Activated CD4-positive, CD25-positive, alpha-beta regulatory T cell treated with anti-CD3 and anti-CD28 coated beads, Interleukin-2, amount 50 U/mL, for 24 hours (primary cell): ENCODE data around the gene OTOA.
"Not testable (repeated sequence)": the region's sequence is repeated elsewhere in the genome, so short reads cannot be mapped to it uniquely, and the experiment has no call there.

Source experiments
- ATAC-seq, 2 donors: fragments of 150-1000 bp; cut with Tn5 transposase; one replicate each; pipeline ENCODE4 v1.10.0; 2021; ENCODE audit warnings: mild to moderate bottlenecking in 1 of 2, moderate library complexity in 1 of 2

OTOA gene

GRCh38 chr16:21680714-21681113, 16.9 kb downstream of the OTOA start:
- not testable (repeated sequence) for ATAC-seq

- ATAC-seq, result no peak
Measured at GRCh38 chr16:21683184-21683583, 19.4 kb downstream of the OTOA start.

DNA sequence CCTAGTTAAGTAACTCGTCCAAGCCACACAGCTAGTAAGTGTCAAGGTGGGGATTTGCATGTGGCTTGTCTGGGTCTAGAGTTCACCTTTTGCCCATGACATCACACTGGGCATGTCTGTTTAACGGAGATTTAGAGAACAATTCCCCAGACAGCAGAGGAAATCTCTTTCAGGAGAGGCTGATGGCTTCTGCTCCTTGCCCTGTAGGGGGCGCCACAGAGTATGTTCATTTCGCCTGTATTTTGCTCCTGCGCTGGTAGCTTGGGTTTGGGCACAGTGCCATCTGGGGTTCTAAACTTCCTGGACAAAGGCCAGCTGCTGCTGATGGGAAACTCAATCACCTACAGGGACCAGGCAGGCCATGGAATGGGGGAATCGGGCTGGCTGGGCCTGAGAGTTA, 20.4 kb downstream of the OTOA start:
- ATAC-seq, result no peak

GRCh38 chr16:21685034-21685455, 21.3 kb downstream of the OTOA start:
- no peak for ATAC-seq

DNA sequence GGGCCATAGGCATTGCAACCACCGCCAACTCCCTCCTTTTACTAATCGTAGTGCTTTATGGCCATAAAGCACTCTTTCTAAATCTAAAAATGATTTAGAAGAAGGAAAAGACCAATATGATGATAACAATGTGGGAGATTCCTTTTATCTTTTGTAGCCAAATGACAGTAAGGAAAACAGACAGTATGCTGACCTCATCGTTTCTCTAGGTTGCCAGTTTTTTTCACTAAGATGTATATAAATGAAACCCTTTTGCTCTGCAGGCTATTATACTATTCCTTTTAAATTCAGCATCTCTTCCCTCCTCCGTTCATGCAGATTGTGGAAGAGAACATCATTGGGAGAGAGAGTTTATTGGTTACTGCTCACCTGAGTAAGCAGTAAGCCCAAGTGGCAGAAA, 25.3 kb downstream of the OTOA start:
- ATAC-seq, result no peak

- ATAC-seq, result not testable (repeated sequence)
Measured at GRCh38 chr16:21690967-21691366, 27.2 kb downstream of the OTOA start.

GRCh38 chr16:21694609-21695008, 30.8 kb downstream of the OTOA start:
- ATAC-seq, result no peak

DNA sequence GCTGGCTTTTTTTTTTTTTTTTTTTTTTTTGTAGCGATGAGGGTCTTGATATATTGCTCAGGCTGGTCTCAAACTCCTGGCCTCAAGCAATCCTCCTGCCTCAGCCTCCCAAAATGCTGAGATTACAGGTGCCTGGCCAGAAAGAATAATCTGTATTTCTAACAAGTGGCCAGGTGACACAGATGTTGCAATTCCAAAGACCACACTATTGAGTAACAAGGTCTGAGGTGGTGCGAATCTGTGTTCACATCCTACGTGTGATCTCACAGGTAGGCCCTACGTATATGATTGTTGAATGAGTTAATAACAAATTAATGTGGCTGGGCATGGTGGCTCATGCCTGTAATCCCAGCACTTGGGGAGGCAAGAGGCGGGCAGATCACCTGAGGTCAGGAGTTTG, 33.3 kb downstream of the OTOA start:
- ATAC-seq, result no peak

GRCh38 chr16:21698169-21699032, 34.6 kb downstream of the OTOA start:
- ATAC-seq, result no peak

DNA sequence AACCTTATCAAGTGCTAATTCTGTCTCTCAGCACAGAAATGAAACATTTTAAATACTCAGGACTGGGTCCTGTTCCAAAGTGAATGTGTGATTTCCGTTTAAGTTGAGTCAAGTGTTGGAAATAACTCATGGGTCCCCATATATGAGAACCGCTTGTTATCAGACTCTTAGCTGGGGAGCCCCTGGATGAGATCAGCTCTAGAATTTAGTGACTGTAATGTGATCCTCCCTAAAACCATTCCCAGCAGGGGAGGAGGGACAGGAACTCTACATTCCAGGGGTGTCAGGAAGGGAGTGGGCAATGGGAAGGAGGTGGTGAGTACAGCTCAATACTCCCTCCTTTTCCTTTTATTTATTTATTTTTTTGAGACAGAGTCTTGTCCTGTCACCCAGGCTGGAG, 37.5 kb downstream of the OTOA start:
- ATAC-seq, result no peak

GRCh38 chr16:21702276-21702675, 38.5 kb downstream of the OTOA start:
- ATAC-seq, result no peak

DNA sequence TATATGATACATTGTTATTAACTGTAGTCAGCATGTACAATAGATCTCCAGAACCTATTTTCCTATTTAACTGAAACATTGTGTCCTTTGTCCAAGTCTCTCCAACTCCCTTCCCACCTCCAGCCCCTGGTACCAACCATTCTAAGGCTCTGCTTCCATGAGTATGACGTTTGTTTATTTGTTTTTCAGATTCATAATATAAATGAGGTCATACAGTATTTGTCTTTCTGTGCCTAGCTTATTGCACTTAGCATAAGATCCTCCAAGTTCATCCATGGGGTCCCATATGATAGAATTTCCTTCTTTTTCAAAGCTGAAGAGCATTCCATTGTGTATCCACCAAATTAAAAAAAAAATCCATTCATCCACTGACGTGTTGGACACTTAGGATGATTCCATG, 39.4 kb downstream of the OTOA start:
- ATAC-seq, result no peak

DNA sequence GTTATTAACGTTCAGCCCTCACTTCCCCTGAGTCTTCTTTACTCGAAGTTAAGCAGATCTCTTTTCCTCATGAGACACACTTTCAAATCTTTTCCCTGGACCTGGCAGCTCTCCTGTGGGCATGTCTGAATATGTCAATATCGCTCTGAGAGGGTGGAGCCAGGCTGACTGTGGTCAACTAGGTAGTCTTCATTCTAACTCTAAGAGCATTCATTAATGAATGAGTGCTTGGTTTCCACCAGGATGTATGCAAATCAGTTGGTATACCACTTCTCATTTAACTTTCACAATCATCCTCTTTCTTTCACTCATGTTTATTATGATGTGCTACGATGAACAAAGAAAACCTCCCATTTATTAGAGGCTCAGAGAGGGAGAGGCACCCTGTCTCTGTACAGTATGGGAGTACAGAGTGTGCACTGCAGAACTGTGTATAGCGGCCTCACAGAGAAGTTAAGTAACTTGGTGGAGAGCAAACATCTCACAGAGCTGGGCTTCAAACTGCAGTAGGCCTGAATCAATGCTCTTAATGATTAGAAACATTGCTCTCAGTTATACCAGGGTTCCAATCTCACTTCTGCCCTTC, 39.9 kb downstream of the OTOA start:
- ATAC-seq, result peak in 1 of 2 donors; percentile 48

GRCh38 chr16:21704266-21704665, 40.5 kb downstream of the OTOA start:
- ATAC-seq, result no peak

DNA sequence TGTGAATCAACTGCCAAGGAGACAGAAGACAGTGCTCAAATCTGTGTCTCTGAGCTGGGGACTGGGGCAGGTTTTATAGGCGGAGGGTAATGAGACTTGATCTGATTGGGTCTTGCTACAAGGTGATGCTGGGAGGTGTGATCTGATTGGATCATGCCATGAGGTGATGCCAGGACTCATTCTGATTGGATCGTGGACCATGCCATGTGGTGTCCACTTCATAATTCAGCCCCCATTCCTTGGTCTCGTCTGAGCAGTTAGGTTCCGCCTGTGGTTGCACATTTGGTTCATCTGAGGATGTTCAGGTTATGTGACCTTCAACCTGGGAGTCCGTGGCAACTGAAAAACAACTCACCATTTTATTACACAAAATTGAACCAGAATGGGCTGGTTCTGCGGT, 41.0 kb downstream of the OTOA start:
- no peak for ATAC-seq

- ATAC-seq, result peak; percentile 67 to 70
Measured at GRCh38 chr16:21708533-21709115, 44.9 kb downstream of the OTOA start.

GRCh38 chr16:21710938-21711337, 47.2 kb downstream of the OTOA start:
- ATAC-seq, result no peak

DNA sequence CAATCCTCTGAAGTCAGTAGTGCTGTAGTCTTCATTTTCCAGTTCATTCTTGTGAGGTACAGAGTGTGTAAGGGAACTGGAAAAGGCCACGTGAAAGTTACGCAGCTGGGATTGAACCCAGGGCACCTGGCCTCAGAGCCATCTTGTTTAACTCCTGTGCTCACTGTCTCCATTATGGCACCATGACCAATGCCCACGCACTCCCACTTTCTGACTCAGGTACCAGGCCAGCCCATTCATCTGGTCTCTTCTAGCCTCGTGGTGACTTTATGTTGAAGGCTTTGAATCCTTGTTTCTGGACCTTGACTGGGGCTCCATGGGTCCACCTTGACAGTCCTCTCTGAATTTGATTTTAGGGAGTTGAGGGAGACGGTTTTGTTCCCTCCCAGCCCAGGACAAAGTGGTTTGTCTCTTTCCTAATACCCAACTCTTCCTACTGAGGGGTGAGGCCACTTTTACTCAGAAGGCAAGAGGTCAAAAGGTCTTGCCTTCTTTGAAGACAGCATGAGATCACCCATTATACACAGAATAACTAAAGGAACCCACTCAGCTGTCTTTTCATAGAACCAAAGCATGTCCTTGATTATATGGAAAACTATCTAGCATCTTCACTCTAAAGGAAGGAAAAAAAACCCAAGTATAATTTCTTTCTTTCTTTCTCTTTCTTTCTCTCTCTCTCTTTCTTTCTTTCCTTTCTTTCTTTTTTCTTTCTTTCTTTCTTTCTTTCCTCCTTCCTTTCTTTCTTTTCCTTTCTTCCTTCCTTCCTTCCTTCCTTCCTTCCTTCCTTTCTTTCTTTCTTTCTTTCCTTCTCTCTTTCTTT, 50.0 kb downstream of the OTOA start:
- ATAC-seq, result peak; percentile 32 to 38

DNA sequence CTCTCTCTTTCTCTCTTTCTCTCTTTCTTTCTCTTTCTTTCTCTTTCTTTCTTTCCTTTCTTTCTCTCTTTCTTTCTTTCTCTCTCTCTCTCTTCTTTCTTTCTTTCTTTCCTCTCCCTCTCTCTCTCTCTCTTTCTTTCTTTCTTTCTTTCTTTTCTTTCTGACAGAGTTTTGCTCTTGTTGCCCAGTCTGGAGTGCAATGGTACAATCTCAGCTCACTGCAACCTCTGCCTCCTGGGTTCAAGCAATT, 50.5 kb downstream of the OTOA start:
- not testable (repeated sequence) for ATAC-seq

- no peak for ATAC-seq
Measured at GRCh38 chr16:21717608-21718007, 53.8 kb downstream of the OTOA start.

DNA sequence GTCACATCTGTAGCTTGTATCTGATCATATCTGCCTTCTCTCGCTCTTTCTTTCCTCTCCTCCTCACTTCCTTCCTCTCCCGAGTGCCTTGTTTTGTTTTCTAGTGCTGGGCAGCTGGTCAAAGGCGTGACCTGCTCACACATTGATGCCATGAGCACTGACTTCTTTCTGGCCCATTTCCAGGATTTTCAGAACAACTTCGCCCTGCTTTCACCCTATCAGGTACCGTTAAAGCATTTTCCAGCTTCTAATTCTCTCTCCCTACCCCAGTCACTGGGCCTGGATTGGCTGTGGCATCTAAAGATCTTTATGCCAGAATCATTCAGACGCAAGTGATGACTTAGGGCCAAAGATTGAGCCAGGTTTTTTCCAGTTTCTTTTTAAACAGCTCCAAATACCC, 55.5 kb downstream of the OTOA start:
- ATAC-seq, result no peak

DNA sequence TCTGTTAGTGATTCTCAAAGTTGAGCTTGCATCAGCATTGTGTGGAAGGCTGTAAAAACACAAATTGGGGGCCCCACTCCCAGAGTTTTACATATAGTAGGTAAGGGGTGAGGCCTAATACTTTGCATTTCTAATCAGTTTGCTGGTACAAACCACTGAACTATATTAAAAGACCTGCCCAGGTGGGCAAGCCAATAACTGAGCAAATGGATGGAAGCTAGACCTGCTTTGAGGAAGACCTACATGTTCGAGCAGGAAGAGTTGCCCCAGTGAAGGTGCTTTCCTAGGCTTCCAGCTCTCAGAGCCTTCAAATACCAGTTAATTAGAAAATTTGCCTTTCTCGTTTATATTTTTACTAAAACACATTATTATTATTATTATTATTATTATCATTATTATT, 56.8 kb downstream of the OTOA start:
- ATAC-seq, result no peak

GRCh38 chr16:21722771-21723455, 59.1 kb downstream of the OTOA start:
- no peak for ATAC-seq
